Uterus (tissue), 2 donors: ENCODE measurements around the gene CHN2.

Experiments
- CTCF ChIP-seq, 4 experiments: fragments of 200-600 bp in 2 of 4; fragments of 450-650 bp in 2 of 4; sonication (generic) in 2 of 4; IDR thresholded peaks; one replicate each; pipeline ENCODE4 v1.5.1; 2016 to 2019; ENCODE audit warnings: antibody characterized with exemption in 4 of 4, mild to moderate bottlenecking in 2 of 4, moderate library complexity in 1 of 4
- POLR2A ChIP-seq, 2 donors: fragments of 450-650 bp; IDR thresholded peaks; one replicate each; pipeline ENCODE4 v1.6.1; 2016; ENCODE audit warnings: antibody characterized with exemption in 2 of 2, mild to moderate bottlenecking in 1 of 2, moderate library complexity in 1 of 2

- TF ChIP-seq CTCF (IDR thresholded peaks at IDR 0.05), result no peak
- no peak for TF ChIP-seq POLR2A (IDR thresholded peaks at IDR 0.05)
These were observed 186.9 kb downstream of the CHN2 start for GRCh38 chr7:29381206-29382094.
